Smooth muscle cell (in vitro differentiated cells): ENCODE data around the gene CKS1B. TPM values are rescaled to one million over a fixed set of nuclear protein-coding genes. Genes with fewer than 3 reads are reported as not detected.

Experiments used
- DNase-seq: peaks from one replicate; lab custom pipeline; 2025; ENCODE audit not compliant: unreplicated experiment; lab: John Stamatoyannopoulos, UW
- H2AFZ ChIP-seq: fragments of 200-600 bp; sonication (generic); 2 replicates; pipeline ENCODE4 v1.6.0; 2016; ENCODE audit warnings: antibody characterized with exemption, low read depth, mild to moderate bottlenecking
- H3F3A ChIP-seq: fragments of 200-600 bp; sonication (generic); 2 replicates; pipeline ENCODE4 v1.6.0; 2017; ENCODE audit warnings: antibody characterized with exemption, low read depth
- H3K27ac ChIP-seq: fragments of 200-600 bp; sonication (generic); 2 replicates; pipeline ENCODE4 v1.5.1; 2016; ENCODE audit warnings: low read depth, mild to moderate bottlenecking
- H3K27me3 ChIP-seq: fragments of 200-600 bp; sonication (generic); 2 replicates; pipeline ENCODE4 v1.6.1; 2016; ENCODE audit warnings: low read depth, mild to moderate bottlenecking
- H3K36me3 ChIP-seq: fragments of 200-600 bp; sonication (generic); 2 replicates; pipeline ENCODE4 v1.5.1; 2016; ENCODE audit warnings: low read depth
- H3K4me1 ChIP-seq: fragments of 200-600 bp; sonication (generic); 2 replicates; pipeline ENCODE4 v1.5.1; 2016; ENCODE audit warnings: low read depth
- H3K4me2 ChIP-seq: fragments of 200-600 bp; sonication (generic); 2 replicates; pipeline ENCODE4 v1.6.0; 2016; ENCODE audit warnings: mild to moderate bottlenecking
- H3K4me3 ChIP-seq: fragments of 200-600 bp; sonication (generic); 2 replicates; pipeline ENCODE4 v1.5.1; 2016; ENCODE audit warnings: mild to moderate bottlenecking
- H3K79me2 ChIP-seq: fragments of 200-600 bp; sonication (generic); 2 replicates; pipeline ENCODE4 v1.6.0; 2016; ENCODE audit warnings: low read depth, mild to moderate bottlenecking
- H3K9ac ChIP-seq: fragments of 200-600 bp; sonication (generic); 2 replicates; pipeline ENCODE4 v1.6.0; 2016; ENCODE audit warnings: low read depth
- H3K9me3 ChIP-seq: fragments of 200-600 bp; sonication (generic); replicated peaks from 2 replicates; pipeline ENCODE4 v1.5.1; 2016; ENCODE audit warnings: low read depth
- H4K20me1 ChIP-seq: fragments of 200-600 bp; sonication (generic); 2 replicates; pipeline ENCODE4 v1.6.0; 2016; ENCODE audit warnings: low read depth
- WGBS: methylation state at CpG from one replicate; pipeline ENCODE4 v1.1.7; 2016; ENCODE audit warnings: low lambda C conversion rate; 5-methylcytosine and 5-hydroxymethylcytosine counted together
- polyA plus RNA-seq: library from polyadenylated mRNA; unstranded; fragments of >200 nt; fragmentation: Nextera tagmentation; extraction: Ambion mirVana; gene quantifications from 2 replicates; pipeline ENCODE4 v1.2.1, GENCODE V29; 2016
- total RNA-seq: library from RNA; depleted of rRNA; stranded (reverse); fragments of >200 nt; gene quantifications from 2 replicates; pipeline ENCODE4 v1.2.3, GENCODE V29; 2014
- TF ChIP-seq, protein P1 (sequence below): fragments of 200-600 bp; sonication (generic); IDR thresholded peaks from 2 replicates; pipeline ENCODE4 v1.5.1; 2017; ENCODE audit warnings: borderline replicate concordance, mild to moderate bottlenecking, antibody characterized with exemption; ENCODE audit not compliant: insufficient read depth, poor library complexity, severe bottlenecking

CKS1B gene
- total and polyA plus RNA-seq, 2 experiments from 2014 or later: 41.6 to 116 TPM

DNA sequence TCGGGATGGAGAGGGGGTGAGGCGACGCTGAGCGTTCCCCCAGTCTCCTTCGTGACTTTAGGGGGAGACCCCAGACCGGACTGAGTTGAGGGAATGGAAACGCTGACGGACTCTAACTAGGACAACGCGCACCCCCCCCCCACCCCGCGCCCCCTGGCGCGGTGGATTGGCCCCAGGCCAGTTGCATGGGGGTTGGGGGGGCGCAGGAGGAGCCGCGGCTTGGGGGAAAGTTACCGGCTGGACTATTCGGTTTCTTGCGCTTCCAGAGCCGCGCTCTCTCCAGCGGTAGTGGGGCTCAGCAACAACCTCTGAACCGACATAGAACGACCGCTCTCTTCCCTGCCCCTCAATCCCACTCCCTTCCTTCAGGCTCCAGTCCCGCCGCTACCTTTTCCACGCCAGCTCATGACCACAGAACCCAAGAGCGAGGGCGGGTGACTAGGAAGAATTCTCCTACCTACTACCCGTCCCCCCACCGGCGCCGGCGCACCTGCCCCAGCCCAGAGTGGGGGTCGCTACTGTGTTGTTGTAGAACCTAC, 28.8 kb downstream of the CKS1B start:
- no peaks in the 10 kb centered on the region for H3K27me3 ChIP-seq
- TF ChIP-seq, protein P1, sequence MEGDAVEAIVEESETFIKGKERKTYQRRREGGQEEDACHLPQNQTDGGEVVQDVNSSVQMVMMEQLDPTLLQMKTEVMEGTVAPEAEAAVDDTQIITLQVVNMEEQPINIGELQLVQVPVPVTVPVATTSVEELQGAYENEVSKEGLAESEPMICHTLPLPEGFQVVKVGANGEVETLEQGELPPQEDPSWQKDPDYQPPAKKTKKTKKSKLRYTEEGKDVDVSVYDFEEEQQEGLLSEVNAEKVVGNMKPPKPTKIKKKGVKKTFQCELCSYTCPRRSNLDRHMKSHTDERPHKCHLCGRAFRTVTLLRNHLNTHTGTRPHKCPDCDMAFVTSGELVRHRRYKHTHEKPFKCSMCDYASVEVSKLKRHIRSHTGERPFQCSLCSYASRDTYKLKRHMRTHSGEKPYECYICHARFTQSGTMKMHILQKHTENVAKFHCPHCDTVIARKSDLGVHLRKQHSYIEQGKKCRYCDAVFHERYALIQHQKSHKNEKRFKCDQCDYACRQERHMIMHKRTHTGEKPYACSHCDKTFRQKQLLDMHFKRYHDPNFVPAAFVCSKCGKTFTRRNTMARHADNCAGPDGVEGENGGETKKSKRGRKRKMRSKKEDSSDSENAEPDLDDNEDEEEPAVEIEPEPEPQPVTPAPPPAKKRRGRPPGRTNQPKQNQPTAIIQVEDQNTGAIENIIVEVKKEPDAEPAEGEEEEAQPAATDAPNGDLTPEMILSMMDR: no peak
- peaks cover 40% of the 10 kb centered on the region for H3K79me2 ChIP-seq
- DNase-seq: peak; percentile 51
- H3K9ac ChIP-seq: peak overlapping the region; percentile 74
- H3K9me3 ChIP-seq: no peaks in the 10 kb centered on the region
- peak overlapping the region; percentile 45 for H3K27ac ChIP-seq
- peak overlapping the region; percentile 50 for H2AFZ ChIP-seq
- peaks cover 10% of the 10 kb centered on the region for H3F3A ChIP-seq
- under 1% methylated on average over 20 of the region's 37 CpGs for WGBS
- no peaks in the 10 kb centered on the region for H3K36me3 ChIP-seq
- H4K20me1 ChIP-seq: peaks cover 24% of the 10 kb centered on the region
- H3K4me2 ChIP-seq: peak overlapping the region; percentile 84
- H3K4me1 ChIP-seq: peaks cover 17% of the 10 kb centered on the region
- peak overlapping the region; percentile 73 for H3K4me3 ChIP-seq

DNA sequence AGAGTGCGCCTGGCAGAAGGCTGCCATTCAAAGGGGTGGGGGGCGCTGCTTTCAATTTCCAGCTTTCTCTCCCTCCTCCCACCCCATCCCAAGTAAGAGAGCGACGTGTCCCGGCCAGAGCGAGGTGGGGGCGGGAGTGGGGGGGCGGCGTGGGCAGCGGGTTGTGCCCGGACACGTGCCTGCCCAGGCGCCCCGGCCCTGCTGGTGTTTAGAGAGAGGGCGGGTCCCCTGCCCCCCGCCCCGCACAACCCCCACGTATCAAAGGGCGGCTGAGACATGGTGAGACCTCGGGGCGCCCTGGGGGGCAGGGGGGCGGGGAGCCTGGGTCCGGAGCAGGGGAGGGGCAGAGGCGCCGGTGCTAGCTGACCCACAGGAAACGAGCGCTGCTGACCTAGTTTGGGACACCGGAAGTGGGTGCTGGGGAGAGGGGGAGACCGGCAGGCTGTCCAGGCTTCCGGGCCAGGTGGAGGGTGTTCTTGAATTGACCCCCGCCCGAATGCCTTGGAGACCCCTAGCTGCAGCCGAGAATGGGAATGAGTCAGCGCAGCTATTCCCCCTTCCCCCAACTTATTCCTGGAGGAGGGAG, 29.4 kb downstream of the CKS1B start:
- Histone ChIP-seq H3K9ac (peak overlapping the region; percentile 74), H3F3A (peaks cover 10% of the 10 kb centered on the region), H2AFZ (peak overlapping the region; percentile 50), H3K4me2 (peak overlapping the region; percentile 84), H3K27me3 (no peaks in the 10 kb centered on the region), H3K27ac (peak overlapping the region; percentile 45), H3K4me1 (peaks cover 23% of the 10 kb centered on the region), H3K9me3 (no peaks in the 10 kb centered on the region), H3K36me3 (no peaks in the 10 kb centered on the region), H3K4me3 (peak overlapping the region; percentile 73), H3K79me2 (peaks cover 41% of the 10 kb centered on the region), H4K20me1 (peaks cover 30% of the 10 kb centered on the region)
- DNase-seq: no peak
- TF ChIP-seq, protein P1: no peak
- 0% methylated on average over 19 of the region's 34 CpGs for WGBS

DNA sequence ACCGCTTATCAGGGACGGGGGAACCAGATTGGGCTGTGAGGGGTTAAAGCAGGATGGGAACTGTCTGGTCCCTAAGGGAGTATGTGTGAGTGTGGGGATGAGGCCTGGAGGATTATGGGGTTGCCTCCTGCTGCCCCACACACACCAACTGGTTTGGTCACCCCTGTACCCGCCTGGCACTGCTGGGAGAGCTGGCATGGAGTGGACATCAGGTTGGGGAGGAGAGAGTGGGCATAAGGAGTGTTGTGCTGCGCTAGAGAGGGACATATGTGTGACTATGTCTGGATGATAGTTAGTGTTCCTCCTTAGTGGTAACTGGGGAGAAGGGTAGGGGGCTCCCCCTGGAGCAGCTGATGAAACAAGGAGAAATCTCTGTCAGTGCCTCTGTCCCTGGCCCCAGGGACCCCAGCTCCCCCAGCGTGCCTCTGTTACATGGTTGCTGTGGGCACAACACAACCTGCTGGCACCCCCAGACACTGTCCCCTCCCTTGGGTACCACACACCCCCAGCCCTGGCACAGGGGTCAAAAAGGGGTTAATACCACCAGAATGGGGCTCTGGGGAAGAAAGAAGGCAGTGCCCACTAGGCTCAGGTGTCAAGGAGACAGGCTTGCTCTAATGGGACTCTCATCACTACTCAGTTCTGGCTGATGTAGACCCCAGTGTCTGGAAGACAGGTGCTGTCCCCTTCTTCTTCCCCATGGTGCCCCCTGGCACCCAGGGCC, 30.0 kb downstream of the CKS1B start:
- Histone ChIP-seq H3K4me1 (peaks cover 28% of the 10 kb centered on the region), H3K27me3 (no peaks in the 10 kb centered on the region), H3K4me3 (peak overlapping the region; percentile 73), H3K4me2 (peak overlapping the region; percentile 84), H2AFZ (peak overlapping the region; percentile 50), H3K27ac (peak overlapping the region; percentile 44), H3K9ac (peak overlapping the region; percentile 74), H3K79me2 (peaks cover 46% of the 10 kb centered on the region), H3F3A (peaks cover 10% of the 10 kb centered on the region), H4K20me1 (peaks cover 36% of the 10 kb centered on the region), H3K36me3 (no peaks in the 10 kb centered on the region), H3K9me3 (no peaks in the 10 kb centered on the region)
- TF ChIP-seq, protein P1: no peak
- WGBS: 47% methylated on average over 5 of the region's 5 CpGs
- DNase-seq: no peak
